ENCODE results near the gene TMEM11. TPM values are rescaled to one million over a fixed set of nuclear protein-coding genes. Genes with fewer than 3 reads are reported as not detected.

TMEM11 gene
- total and polyA plus RNA-seq, 2 of the 8 experiments (the other 6 are each of a cell fraction or from before 2014, with no cell fraction given) = 33.3 to 90.4 TPM

GRCh38 chr17:21249086-21249795 is 35.3 kb upstream of the TMEM11 start:
- 91% methylated on average over 12 of the region's 12 CpGs; no CpG with 5 or more reads in 1 of the 2 experiments for WGBS, 2 experiments (ENCODE audit: extremely low coverage in 1 of 2, insufficient coverage in 1 of 2, insufficient read length in 1 of 2, insufficient replicate concordance in 2 of 2, low coverage in 1 of 2, low lambda C conversion rate in 2 of 2, missing lambda C conversion rate in 1 of 2)
- DNase-seq (ENCODE audit: low read depth in 1 of 2, low spot score in 2 of 2) = no peak

More at GRCh38 chr17:21249086-21249795, 35.3 kb upstream of the TMEM11 start:
- Histone ChIP-seq H2BK120ac (replicated peaks; ENCODE audit: low read depth, low read length) (no peak overlapping the region), H3K23me2 (ENCODE audit: low read depth, low read length) (peaks cover 6% of the 10 kb centered on the region; the same call in 1 of the 2 replicates), H2AFZ (ENCODE audit: low read length) (no peak overlapping the region), H3K79me2 (ENCODE audit: control insufficient read depth in 1 of 2, insufficient read depth in 2 of 2, low read length in 2 of 2) (no peaks in the 10 kb centered on the region), H4K20me1 (replicated peaks in 1 of 2; ENCODE audit: control insufficient read depth in 1 of 2, insufficient read depth in 2 of 2, low read length in 2 of 2) (peaks cover 0 to 8% of the 10 kb centered on the region in 2 experiments), H3K9ac (replicated peaks in 1 of 4; ENCODE audit: extremely low read depth in 1 of 4, low read depth in 3 of 4, low read length in 3 of 4) (no peak overlapping the region), H3K27me3 (replicated peaks in 1 of 4; ENCODE audit: control insufficient read depth in 3 of 4, extremely low read depth in 1 of 4, insufficient read depth in 3 of 4, low read length in 3 of 4) (peaks cover 0 to 6% (median 4%) of the 10 kb centered on the region in 4 experiments; a peak in 2 of 7 replicates), H2BK20ac (ENCODE audit: low read length) (no peak overlapping the region), H3K56ac (replicated peaks; ENCODE audit: insufficient read length, low read depth, low read length) (no peak overlapping the region), H4K91ac (replicated peaks; ENCODE audit: insufficient read length, low read length) (no peak overlapping the region), H3K9me3 (ENCODE audit: insufficient read depth in 2 of 2, low read depth in 1 of 2, low read length in 1 of 2) (no peaks in the 10 kb centered on the region), H3K4me3 (ENCODE audit: extremely low read depth in 1 of 4, insufficient read depth in 2 of 4, low read depth in 3 of 4, low read length in 4 of 4) (no peak overlapping the region), H4K8ac (ENCODE audit: extremely low read depth, insufficient read depth, low read length) (no peak overlapping the region), H3K27ac (ENCODE audit: low read depth, low read length) (no peak overlapping the region), H3K14ac (ENCODE audit: insufficient read length) (no peak overlapping the region), H3K4me1 (replicated peaks in 1 of 4; ENCODE audit: control insufficient read depth in 3 of 4, insufficient read depth in 4 of 4, low read length in 3 of 4) (peaks cover 0 to 9% (median 4%) of the 10 kb centered on the region in 4 experiments; a peak in 5 of 7 replicates), H3K18ac (ENCODE audit: extremely low read depth, low read length) (no peak overlapping the region), H4K5ac (ENCODE audit: insufficient read length, low read depth, low read length) (no peak overlapping the region), H3K23ac (ENCODE audit: insufficient read length) (no peak overlapping the region), H2AK5ac (ENCODE audit: low read depth, low read length) (no peak overlapping the region), H2BK5ac (ENCODE audit: low read depth, low read length) (no peak overlapping the region), H3K79me1 (ENCODE audit: low read depth, low read length) (peaks cover 5% of the 10 kb centered on the region), H3K4me2 (ENCODE audit: insufficient read depth in 1 of 2, low read depth in 2 of 2, low read length in 2 of 2) (no peak overlapping the region), H3K36me3 (ENCODE audit: control insufficient read depth in 2 of 4, insufficient read depth in 4 of 4, low read length in 3 of 4) (no peaks in the 10 kb centered on the region), H3K4ac (replicated peaks; ENCODE audit: insufficient read length, low read depth, low read length) (no peak overlapping the region), H2BK12ac (ENCODE audit: low read depth, low read length) (no peak overlapping the region), H2BK15ac (ENCODE audit: low read length) (no peak overlapping the region)
- no peak for FAIRE-seq
- CTCF ChIA-PET (ENCODE audit: partially characterized antibody) = interaction anchor here (0.5 to 6.6 kb wide), 12 partner anchors 9 to 127 kb away, joined by 3 to 42 read pairs (median 4); no protein-coding TSS in a partner anchor
- TF ChIP-seq MAX (IDR thresholded peaks at IDR 0.05) = no peak
- no peak for TF ChIP-seq TCF12 (IDR thresholded peaks at IDR 0.05; ENCODE audit: low read depth, low read length)
- no peak for TF ChIP-seq GABPA (IDR thresholded peaks at IDR 0.05; ENCODE audit: borderline replicate concordance, insufficient read depth, low read length)
- no peak for TF ChIP-seq RXRA (IDR thresholded peaks at IDR 0.05; ENCODE audit: insufficient read depth, low read depth, low read length)
- TF ChIP-seq RFX5 (IDR thresholded peaks at IDR 0.05; ENCODE audit: borderline replicate concordance, low read depth, low read length) = no peak
- TF ChIP-seq NRF1 (IDR thresholded peaks at IDR 0.05; ENCODE audit: low read depth, low read length) = no peak
- no peak for TF ChIP-seq EP300 (IDR thresholded peaks at IDR 0.05; ENCODE audit: borderline replicate concordance in 1 of 2, low read depth in 2 of 2, low read length in 2 of 2)
- no peak for TF ChIP-seq CTBP2 (IDR thresholded peaks at IDR 0.05; ENCODE audit: borderline replicate concordance, insufficient read depth, insufficient read length, low read length)
- no peak for TF ChIP-seq POLR2A (IDR thresholded peaks at IDR 0.05; ENCODE audit: control extremely low read depth in 1 of 2, low read depth in 2 of 2, low read length in 2 of 2)
- POLR2A ChIA-PET (ENCODE audit: partially characterized antibody) = interaction anchor here (0.9 to 1.4 kb wide), 3 partner anchors 9 to 120 kb away, joined by 3 to 5 read pairs (median 3); no protein-coding TSS in a partner anchor

Measured in H1 (cell line).